H9 (cell line): ENCODE results near the gene KDM4E. TPM values are rescaled to one million over a fixed set of nuclear protein-coding genes. Genes with fewer than 3 reads are reported as not detected.

Source experiments
- DNase-seq: peaks from one replicate; pipeline ENCODE4 v3.0.0-alpha.2; 2017
- H2AFZ ChIP-seq: one replicate; pipeline ENCODE4 v1.6.1; 2013; ENCODE audit warnings: mild to moderate bottlenecking, low read length, control low read depth, moderate library complexity
- H2AK5ac ChIP-seq: 2 replicates; pipeline ENCODE4 v1.6.1; 2013; ENCODE audit warnings: low read length, control low read depth, mixed read lengths; ENCODE audit not compliant: insufficient read length
- H2BK120ac ChIP-seq: one replicate; pipeline ENCODE4 v1.6.1; 2013; ENCODE audit warnings: low read depth, mild to moderate bottlenecking, low read length, control low read depth, inconsistent platforms; ENCODE audit not compliant: poor library complexity, severe bottlenecking
- H2BK12ac ChIP-seq: 2 replicates; pipeline ENCODE4 v1.6.1; 2013; ENCODE audit warnings: low read length, control low read depth, mixed read lengths, low read depth; ENCODE audit not compliant: insufficient read length
- H2BK15ac ChIP-seq: 2 replicates; pipeline ENCODE4 v1.6.1; 2013; ENCODE audit warnings: low read depth, low read length, control low read depth
- H2BK20ac ChIP-seq: one replicate; pipeline ENCODE4 v1.6.1; 2013; ENCODE audit warnings: low read depth, mild to moderate bottlenecking, low read length, control low read depth, inconsistent platforms; ENCODE audit not compliant: poor library complexity, severe bottlenecking
- H2BK5ac ChIP-seq: 2 replicates; pipeline ENCODE4 v1.6.1; 2013; ENCODE audit warnings: low read length, control low read depth, mixed read lengths; ENCODE audit not compliant: insufficient read length
- H3K14ac ChIP-seq: 2 replicates; pipeline ENCODE4 v1.6.1; 2013; ENCODE audit warnings: low read length, control low read depth; ENCODE audit not compliant: insufficient read depth
- H3K18ac ChIP-seq: 2 replicates; pipeline ENCODE4 v1.6.1; 2013; ENCODE audit warnings: low read depth, mild to moderate bottlenecking, mixed read lengths, low read length, control low read depth; ENCODE audit not compliant: insufficient read length
- H3K23ac ChIP-seq: 2 replicates; pipeline ENCODE4 v1.6.1; 2013; ENCODE audit warnings: low read length, control low read depth, mixed read lengths, low read depth; ENCODE audit not compliant: insufficient read length
- H3K23me2 ChIP-seq: 2 replicates; pipeline ENCODE4 v1.6.1; 2013; ENCODE audit warnings: low read depth, mild to moderate bottlenecking, mixed read lengths, low read length, control low read depth; ENCODE audit not compliant: insufficient read length, poor library complexity, severe bottlenecking
- H3K27ac ChIP-seq: 2 replicates; pipeline ENCODE4 v1.5.1; 2013; ENCODE audit warnings: low read length, control low read depth, mixed read lengths, low read depth; ENCODE audit not compliant: insufficient read length
- H3K27me3 ChIP-seq: 2 replicates; pipeline ENCODE4 v1.6.1; 2013; ENCODE audit warnings: low read length, control low read depth, inconsistent platforms; ENCODE audit not compliant: insufficient read depth
- H3K4ac ChIP-seq: 2 replicates; pipeline ENCODE4 v1.6.1; 2013; ENCODE audit warnings: low read depth, mild to moderate bottlenecking, control low read depth, inconsistent platforms, low read length, moderate library complexity
- H3K4me1 ChIP-seq: 2 replicates; pipeline ENCODE4 v1.6.1; 2013; ENCODE audit warnings: low read length, control low read depth, inconsistent platforms; ENCODE audit not compliant: insufficient read depth
- H3K4me2 ChIP-seq: 2 replicates; pipeline ENCODE4 v1.6.1; 2013; ENCODE audit warnings: low read length, control low read depth, mixed read lengths; ENCODE audit not compliant: insufficient read length, insufficient read depth
- H3K56ac ChIP-seq: 2 replicates; pipeline ENCODE4 v1.6.1; 2013; ENCODE audit warnings: low read depth, mild to moderate bottlenecking, mixed read lengths, low read length, control low read depth; ENCODE audit not compliant: insufficient read length
- H3K79me1 ChIP-seq: 2 replicates; pipeline ENCODE4 v1.6.1; 2013; ENCODE audit warnings: low read depth, mild to moderate bottlenecking, moderate library complexity, low read length, control low read depth, inconsistent platforms; ENCODE audit not compliant: insufficient read depth, poor library complexity, severe bottlenecking
- H3K79me2 ChIP-seq: 2 replicates; pipeline ENCODE4 v1.6.1; 2013; ENCODE audit warnings: low read length, control low read depth, inconsistent platforms; ENCODE audit not compliant: insufficient read depth
- H3K9ac ChIP-seq: 2 replicates; pipeline ENCODE4 v1.6.1; 2013; ENCODE audit warnings: low read length, control low read depth, mixed read lengths; ENCODE audit not compliant: insufficient read length; ENCODE audit errors: extremely low read depth
- H3K9me3 ChIP-seq: one replicate; pipeline ENCODE4 v1.6.1; 2013; ENCODE audit warnings: low read depth, low read length, inconsistent platforms; ENCODE audit not compliant: control insufficient read depth
- H3T11ph ChIP-seq: one replicate; pipeline ENCODE4 v1.6.1; 2013; ENCODE audit warnings: mild to moderate bottlenecking, low read length, control low read depth, inconsistent platforms
- H4K20me1 ChIP-seq: one replicate; pipeline ENCODE4 v1.6.1; 2013; ENCODE audit not compliant: control insufficient read depth, insufficient read length, insufficient read depth
- H4K5ac ChIP-seq: 2 replicates; pipeline ENCODE4 v1.6.1; 2013; ENCODE audit warnings: low read depth, mild to moderate bottlenecking, mixed read lengths, low read length, control low read depth; ENCODE audit not compliant: insufficient read length
- H4K8ac ChIP-seq: replicated peaks from 2 replicates; pipeline ENCODE4 v1.6.1; 2013; ENCODE audit warnings: low read length, control low read depth, mixed read lengths, low read depth; ENCODE audit not compliant: insufficient read length
- H4K91ac ChIP-seq: 2 replicates; pipeline ENCODE4 v1.6.1; 2013; ENCODE audit warnings: low read depth, mild to moderate bottlenecking, moderate library complexity, mixed read lengths, low read length, control low read depth; ENCODE audit not compliant: insufficient read length
- H3K27ac Mint-ChIP-seq, 3 experiments: 2 replicates in 2 of 3; 3 replicates in 1 of 3; pipeline ENCODE4 v1.8.0; 2020 to 2021; ENCODE audit warnings: mixed read lengths in 3 of 3, mild to moderate bottlenecking in 1 of 3, moderate library complexity in 1 of 3
- H3K27me3 Mint-ChIP-seq: 2 replicates; pipeline ENCODE4 v1.8.0; 2021; ENCODE audit warnings: low read depth, mild to moderate bottlenecking, moderate library complexity, mixed read lengths
- H3K36me3 Mint-ChIP-seq, 3 experiments: 2 replicates in 2 of 3; 3 replicates in 1 of 3; pipeline ENCODE4 v1.8.0; 2020 to 2021; ENCODE audit warnings: low read depth in 3 of 3, mixed read lengths in 3 of 3; ENCODE audit not compliant: insufficient read depth in 1 of 3
- H3K4me1 Mint-ChIP-seq, 2 experiments: 2 replicates each; pipeline ENCODE4 v1.8.0; 2020; ENCODE audit warnings: mixed read lengths in 2 of 2
- H3K4me3 Mint-ChIP-seq, 2 experiments: 2 replicates in 1 of 2; 3 replicates in 1 of 2; pipeline ENCODE4 v1.8.0; 2020 to 2021; ENCODE audit warnings: mild to moderate bottlenecking in 2 of 2, mixed read lengths in 2 of 2, moderate library complexity in 1 of 2
- H3K9me3 Mint-ChIP-seq, 2 experiments: 2 replicates in 1 of 2; 3 replicates in 1 of 2; pipeline ENCODE4 v1.8.0; 2020; ENCODE audit warnings: mild to moderate bottlenecking in 2 of 2, mixed read lengths in 2 of 2, moderate library complexity in 1 of 2
- CTCF ChIP-seq: fragments of 200-600 bp; sonication (generic); conservative IDR thresholded peaks from 3 replicates; pipeline ENCODE4 v1.8.0; 2021; ENCODE audit warnings: antibody characterized with exemption, mild to moderate bottlenecking
- WGBS: extraction: QIAGEN DNeasy Blood & Tissue Kit; methylation state at CpG from one replicate; pipeline ENCODE4 v1.1.7; 2013; ENCODE audit warnings: missing lambda C conversion rate, low lambda C conversion rate, mixed read lengths; ENCODE audit not compliant: insufficient read length; ENCODE audit errors: extremely low coverage; 5-methylcytosine and 5-hydroxymethylcytosine counted together
- total RNA-seq: library from RNA; stranded (reverse); gene quantifications from 2 replicates; pipeline ENCODE4 v1.2.1, GENCODE V29; 2021

Gene KDM4E
- total RNA-seq, 1 experiment from 2014 or later: not detected

- Histone ChIP-seq H4K5ac (no peak overlapping the region), H3K27me3 (no peaks in the 10 kb centered on the region), H3K4me1 (no peaks in the 10 kb centered on the region), H2BK12ac (no peak overlapping the region), H3K56ac (no peak overlapping the region), H3T11ph (no peak overlapping the region), H3K79me1 (no peaks in the 10 kb centered on the region), H2AK5ac (no peak overlapping the region), H4K20me1 (no peaks in the 10 kb centered on the region), H3K14ac (no peak overlapping the region), H3K79me2 (no peaks in the 10 kb centered on the region), H2BK5ac (no peak overlapping the region), H3K27ac (no peak overlapping the region), H3K9me3 (no peaks in the 10 kb centered on the region), H2BK15ac (no peak overlapping the region), H3K4ac (no peak overlapping the region), H4K91ac (no peak overlapping the region), H3K23me2 (no peaks in the 10 kb centered on the region), H2BK20ac (no peak overlapping the region), H2AFZ (no peak overlapping the region), H4K8ac (no peak overlapping the region), H3K18ac (no peak overlapping the region), H3K9ac (no peak overlapping the region), H3K4me2 (no peak overlapping the region), H2BK120ac (no peak overlapping the region), H3K23ac (no peak overlapping the region)
- no peak for DNase-seq
- Mint-ChIP-seq H3K27me3 (peaks cover 29% of the 10 kb centered on the region), H3K27ac (no peak overlapping the region), H3K36me3 (peaks cover 0 to 2% (median 0%) of the 10 kb centered on the region in 3 experiments; a peak in 1 of 7 replicates), H3K9me3 (no peaks in the 10 kb centered on the region; a peak in 1 of 5 replicates), H3K4me1 (no peaks in the 10 kb centered on the region), H3K4me3 (no peak overlapping the region)
- no peak for TF ChIP-seq CTCF
- no CpG with 5 or more reads among the region's 1 CpG for WGBS
These were observed 17.2 kb downstream of the KDM4E start for GRCh38 chr11:95042239-95042638.
